K562 (cell line): ENCODE results near the gene ECE2. TPM values are rescaled to one million over a fixed set of nuclear protein-coding genes. Genes with fewer than 3 reads are reported as not detected.

ENCODE experiments used
- ARID2 ChIP-seq: fragments of 450-650 bp; IDR thresholded peaks from 2 replicates; pipeline ENCODE4 v1.6.1; 2017; ENCODE audit warnings: antibody characterized with exemption, mild to moderate bottlenecking
- CEBPB ChIP-seq: fragments of 450-650 bp; IDR thresholded peaks from 2 replicates; pipeline ENCODE4 v1.6.1; 2016; ENCODE audit warnings: missing genetic modification characterization, missing compliant biosample characterization
- E2F8 ChIP-seq: fragments of 450-650 bp; IDR thresholded peaks from 2 replicates; pipeline ENCODE4 v1.7.1; 2018; ENCODE audit warnings: mild to moderate bottlenecking, low read depth; ENCODE audit not compliant: partially characterized antibody
- EGR1 ChIP-seq: fragments of 450-650 bp; conservative IDR thresholded peaks from 2 replicates; pipeline ENCODE4 v1.6.1; 2017; ENCODE audit warnings: mild to moderate bottlenecking
- GABPB2 ChIP-seq: fragments of 250-450 bp; sonication (Bioruptor Pico); conservative IDR thresholded peaks from 2 replicates; pipeline ENCODE4 v1.5.1; 2021; ENCODE audit warnings: mild to moderate bottlenecking
- GATAD2A ChIP-seq: fragments of 450-650 bp; IDR thresholded peaks from 2 replicates; pipeline ENCODE4 v1.6.1; 2017
- PHB ChIP-seq: fragments of 250-450 bp; sonication (Bioruptor Pico); IDR thresholded peaks from 2 replicates; pipeline ENCODE4 v1.5.0; 2021
- PHF8 ChIP-seq: fragments of 200-600 bp; sonication (generic); IDR thresholded peaks from 2 replicates; pipeline ENCODE4 v1.6.1; 2012; ENCODE audit warnings: mixed run types, mild to moderate bottlenecking, inconsistent platforms, low read length, moderate library complexity, borderline replicate concordance
- POLR2A ChIP-seq: fragments of 450-650 bp; conservative IDR thresholded peaks from 2 replicates; pipeline ENCODE4 v1.6.1; 2016
- POLR2G ChIP-seq: fragments of 200-400 bp; formaldehyde crosslinking; IDR thresholded peaks from 2 replicates; pipeline ENCODE4 v1.6.1; 2017; ENCODE audit warnings: low read depth, mild to moderate bottlenecking, antibody characterized with exemption, low read length, moderate library complexity
- RUNX1 ChIP-seq: sonication (generic); IDR thresholded peaks from 2 replicates; pipeline ENCODE4 v1.6.1; 2016; ENCODE audit warnings: antibody characterized with exemption, low read depth
- SIN3A ChIP-seq, 2 experiments: fragments of 150-350 bp in 1 of 2; IDR thresholded peaks; 2 replicates each; pipeline ENCODE4 v1.6.1; 2011 to 2016; ENCODE audit warnings: borderline replicate concordance in 2 of 2, low read depth in 2 of 2, low read length in 2 of 2, mild to moderate bottlenecking in 2 of 2, moderate library complexity in 2 of 2; ENCODE audit not compliant: control insufficient read depth in 1 of 2
- SP1 ChIP-seq: sonication (generic); formaldehyde crosslinking; IDR thresholded peaks from 2 replicates; pipeline ENCODE4 v1.8.1; 2022; ENCODE audit warnings: mild to moderate bottlenecking, missing genetic modification reagents
- SPI1 ChIP-seq: IDR thresholded peaks from 2 replicates; pipeline ENCODE4 v1.6.1; 2011; ENCODE audit warnings: low read depth, low read length, control low read depth, borderline replicate concordance
- VEZF1 ChIP-seq: fragments of 200-800 bp; sonication (Bioruptor generic); IDR thresholded peaks from 2 replicates; pipeline ENCODE4 v1.6.1; 2017; ENCODE audit warnings: missing genetic modification characterization, missing compliant biosample characterization
- ZBTB1 ChIP-seq: sonication (generic); formaldehyde crosslinking; IDR thresholded peaks from 2 replicates; pipeline ENCODE4 v1.8.1; 2023; ENCODE audit warnings: missing genetic modification reagents, low read depth, mild to moderate bottlenecking, borderline replicate concordance
- ZNF212 ChIP-seq: fragments of 450-650 bp; formaldehyde crosslinking; IDR thresholded peaks from 2 replicates; pipeline ENCODE4 v1.4.0; 2020; ENCODE audit warnings: mild to moderate bottlenecking
- ZNF282 ChIP-seq: sonication (generic); formaldehyde crosslinking; IDR thresholded peaks from 2 replicates; pipeline ENCODE4 v1.8.1; 2023; ENCODE audit warnings: missing genetic modification reagents
- ZNF551 ChIP-seq: fragments of 250-450 bp; sonication (Bioruptor Pico); IDR thresholded peaks from 2 replicates; pipeline ENCODE4 v1.5.0; 2021; ENCODE audit warnings: mild to moderate bottlenecking, moderate library complexity
- polyA plus RNA-seq, 8 experiments: library from polyadenylated mRNA; depleted of rRNA in 4 of 8; stranded (reverse) in 5 of 8; unstranded in 3 of 8; fragments of >200 nt; fragmentation: Nextera tagmentation in 2 of 8; fragmentation: Illumina TruSeq in 1 of 8; extraction: Ambion mirVana in 2 of 8; extraction: Trizol in 1 of 8; gene quantifications; 2 replicates each; pipeline versions ENCODE4 v1.2.1 to v1.2.3, GENCODE V29; 2011 to 2014; ENCODE audit warnings: inconsistent platforms in 1 of 8, missing spikeins in 1 of 8
- total RNA-seq, 7 experiments: library from RNA; depleted of rRNA in 6 of 7; stranded (reverse); fragments of >200 nt in 6 of 7; fragmentation: Illumina TruSeq in 2 of 7; extraction: Trizol in 2 of 7; gene quantifications; 2 replicates each; pipeline versions ENCODE4 v1.2.1 to v1.2.3, GENCODE V29; 2011 to 2021; ENCODE audit warnings: low replicate concordance in 1 of 7
- TF ChIP-seq, protein P1 (sequence below): sonication (generic); formaldehyde crosslinking; IDR thresholded peaks from 2 replicates; pipeline ENCODE4 v1.8.1; 2022; ENCODE audit warnings: missing genetic modification reagents
- TF ChIP-seq, protein P2 (sequence below): fragments of 200-400 bp; formaldehyde crosslinking; IDR thresholded peaks from 2 replicates; pipeline ENCODE4 v1.6.1; 2017; ENCODE audit warnings: mild to moderate bottlenecking, low read depth, low read length, moderate library complexity

ECE2 gene
- total and polyA plus RNA-seq, 9 of the 15 experiments (the other 6 are each of a cell fraction or from before 2014, with no cell fraction given): not detected

DNA sequence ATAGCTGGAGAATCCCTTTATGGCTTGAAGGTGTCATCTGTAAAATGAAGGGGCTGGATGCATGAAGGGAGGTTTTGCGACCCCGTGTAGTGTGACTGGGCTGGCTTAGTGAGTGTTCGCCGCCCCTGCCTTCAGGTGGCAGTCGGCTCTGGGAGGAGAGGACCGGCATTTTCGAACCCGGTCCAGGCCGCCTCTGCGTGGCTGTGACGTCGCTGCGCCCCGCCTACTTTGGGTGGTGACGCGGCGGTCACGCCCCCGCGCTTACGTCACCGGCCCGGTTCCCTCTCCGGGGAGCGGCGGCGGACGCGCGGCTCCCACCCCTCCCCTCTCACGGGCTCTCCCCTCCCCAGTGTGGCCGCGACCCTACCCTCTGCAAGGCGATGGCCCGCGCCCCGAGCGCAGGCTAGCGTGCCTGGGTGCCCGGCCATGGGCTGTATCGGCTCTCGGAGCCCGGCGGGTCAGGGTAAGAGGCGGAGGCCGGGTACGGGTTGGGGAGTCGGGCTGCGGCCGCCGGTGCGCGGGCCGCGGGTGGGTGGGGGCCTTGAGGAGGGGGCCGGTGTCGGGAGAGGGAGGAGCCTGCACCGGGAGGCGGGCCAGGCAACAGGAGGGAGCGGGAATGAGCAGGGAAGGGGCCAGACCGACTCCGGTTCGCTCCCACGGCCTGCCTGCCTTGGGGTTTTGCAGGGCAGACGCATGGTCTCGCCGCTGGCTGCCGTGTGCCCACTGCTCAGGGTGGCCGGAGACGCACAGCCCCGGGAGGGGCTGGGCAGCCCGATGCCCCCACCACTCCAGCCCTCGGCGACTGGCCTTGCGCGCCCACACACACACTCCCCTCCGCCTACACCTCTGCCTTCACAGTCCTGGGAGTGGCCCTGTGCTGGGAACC is 60.1 kb downstream of the ECE2 start (continued):
- TF ChIP-seq PHF8 (peak; percentile 76; the same call in 1 of the 2 replicates), ZBTB1 (no peak; the same call in 1 of the 2 replicates), ZNF212 (no peak), SIN3A (IDR thresholded peaks at IDR 0.05; ENCODE audit: borderline replicate concordance in 2 of 2, control insufficient read depth in 1 of 2, low read depth in 2 of 2, low read length in 2 of 2) (peak in 1 of 2 experiments; percentile 21; a peak in 1 of 4 replicates), ARID2 (peak; percentile 26; the same call in 1 of the 2 replicates), ZNF282 (CRISPR knock-in tag) (peak; percentile 50; the same call in 1 of the 2 replicates), RUNX1 (no peak), SP1 (CRISPR knock-in tag) (peak; percentile 95), SPI1 (no peak), EGR1 (peak; percentile 92), VEZF1 (CRISPR knock-in tag) (peak; percentile 83), PHB (CRISPR knock-in tag) (no peak), E2F8 (peak; percentile 72), GABPB2 (CRISPR knock-in tag) (no peak), CEBPB (tag) (no peak), POLR2A (peak; percentile 85; the same call in 1 of the 2 replicates), POLR2G (peak; percentile 93), ZNF551 (CRISPR knock-in tag) (no peak), GATAD2A (no peak)
- TF ChIP-seq, protein P1, sequence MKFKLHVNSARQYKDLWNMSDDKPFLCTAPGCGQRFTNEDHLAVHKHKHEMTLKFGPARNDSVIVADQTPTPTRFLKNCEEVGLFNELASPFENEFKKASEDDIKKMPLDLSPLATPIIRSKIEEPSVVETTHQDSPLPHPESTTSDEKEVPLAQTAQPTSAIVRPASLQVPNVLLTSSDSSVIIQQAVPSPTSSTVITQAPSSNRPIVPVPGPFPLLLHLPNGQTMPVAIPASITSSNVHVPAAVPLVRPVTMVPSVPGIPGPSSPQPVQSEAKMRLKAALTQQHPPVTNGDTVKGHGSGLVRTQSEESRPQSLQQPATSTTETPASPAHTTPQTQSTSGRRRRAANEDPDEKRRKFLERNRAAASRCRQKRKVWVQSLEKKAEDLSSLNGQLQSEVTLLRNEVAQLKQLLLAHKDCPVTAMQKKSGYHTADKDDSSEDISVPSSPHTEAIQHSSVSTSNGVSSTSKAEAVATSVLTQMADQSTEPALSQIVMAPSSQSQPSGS (CRISPR knock-in tag): 0 out of 2 replicates have a peak, but pooled peaks have one; percentile 61
- TF ChIP-seq, protein P2, sequence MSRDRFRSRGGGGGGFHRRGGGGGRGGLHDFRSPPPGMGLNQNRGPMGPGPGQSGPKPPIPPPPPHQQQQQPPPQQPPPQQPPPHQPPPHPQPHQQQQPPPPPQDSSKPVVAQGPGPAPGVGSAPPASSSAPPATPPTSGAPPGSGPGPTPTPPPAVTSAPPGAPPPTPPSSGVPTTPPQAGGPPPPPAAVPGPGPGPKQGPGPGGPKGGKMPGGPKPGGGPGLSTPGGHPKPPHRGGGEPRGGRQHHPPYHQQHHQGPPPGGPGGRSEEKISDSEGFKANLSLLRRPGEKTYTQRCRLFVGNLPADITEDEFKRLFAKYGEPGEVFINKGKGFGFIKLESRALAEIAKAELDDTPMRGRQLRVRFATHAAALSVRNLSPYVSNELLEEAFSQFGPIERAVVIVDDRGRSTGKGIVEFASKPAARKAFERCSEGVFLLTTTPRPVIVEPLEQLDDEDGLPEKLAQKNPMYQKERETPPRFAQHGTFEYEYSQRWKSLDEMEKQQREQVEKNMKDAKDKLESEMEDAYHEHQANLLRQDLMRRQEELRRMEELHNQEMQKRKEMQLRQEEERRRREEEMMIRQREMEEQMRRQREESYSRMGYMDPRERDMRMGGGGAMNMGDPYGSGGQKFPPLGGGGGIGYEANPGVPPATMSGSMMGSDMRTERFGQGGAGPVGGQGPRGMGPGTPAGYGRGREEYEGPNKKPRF: no peak
